ENCODE measurements around the gene TRAK2.

The TRAK2 gene

GRCh38 chr2:201383136-201383535, 68.1 kb downstream of the TRAK2 start:
- Histone ChIP-seq H3K79me2 (ENCODE audit: control insufficient read depth, insufficient read depth, low read length, poor library complexity) (peaks cover 4% of the 10 kb centered on the region), H3K4me2 (ENCODE audit: low read length) (no peak overlapping the region), H3K4me3 (ENCODE audit: low read depth, low read length) (no peak overlapping the region), H3K23ac (ENCODE audit: low read length) (no peak overlapping the region), H3K4ac (ENCODE audit: low read depth, low read length) (no peak overlapping the region), H4K12ac (ENCODE audit: low read depth, low read length) (no peak overlapping the region), H2AK5ac (ENCODE audit: low read length) (no peak overlapping the region), H2AFZ (ENCODE audit: insufficient read depth, low read length, poor library complexity) (no peak overlapping the region), H3K79me1 (ENCODE audit: low read length) (peaks cover 11% of the 10 kb centered on the region), H3K18ac (ENCODE audit: low read length) (no peak overlapping the region), H2BK5ac (ENCODE audit: low read depth, low read length, poor library complexity) (no peak overlapping the region), H4K91ac (ENCODE audit: low read depth, low read length) (no peak overlapping the region), H3K27ac (ENCODE audit: low read depth, low read length) (no peak overlapping the region), H2BK120ac (ENCODE audit: insufficient read depth, low read length, poor library complexity) (no peak overlapping the region), H3K27me3 (ENCODE audit: insufficient read depth, low read length) (no peaks in the 10 kb centered on the region), H2BK12ac (ENCODE audit: low read length) (no peak overlapping the region), H3K14ac (ENCODE audit: low read length) (no peak overlapping the region), H3K9me3 (ENCODE audit: insufficient read depth, low read depth, low read length) (no peaks in the 10 kb centered on the region), H4K8ac (ENCODE audit: low read depth, low read length) (no peak overlapping the region), H3K4me1 (ENCODE audit: control insufficient read depth in 1 of 2, insufficient read depth in 2 of 2, low read length in 2 of 2) (peaks cover 7 to 8% of the 10 kb centered on the region in 2 experiments), H3K9ac (ENCODE audit: low read length) (no peak overlapping the region), H3K36me3 (ENCODE audit: control insufficient read depth in 1 of 2, insufficient read depth in 2 of 2, low read length in 2 of 2) (peaks cover 7 to 12% of the 10 kb centered on the region in 2 experiments)
- DNase-seq = no peak
- WGBS (ENCODE audit: extremely low coverage, insufficient coverage, insufficient read length) = no CpG with 5 or more reads among the region's 1 CpG

DNA sequence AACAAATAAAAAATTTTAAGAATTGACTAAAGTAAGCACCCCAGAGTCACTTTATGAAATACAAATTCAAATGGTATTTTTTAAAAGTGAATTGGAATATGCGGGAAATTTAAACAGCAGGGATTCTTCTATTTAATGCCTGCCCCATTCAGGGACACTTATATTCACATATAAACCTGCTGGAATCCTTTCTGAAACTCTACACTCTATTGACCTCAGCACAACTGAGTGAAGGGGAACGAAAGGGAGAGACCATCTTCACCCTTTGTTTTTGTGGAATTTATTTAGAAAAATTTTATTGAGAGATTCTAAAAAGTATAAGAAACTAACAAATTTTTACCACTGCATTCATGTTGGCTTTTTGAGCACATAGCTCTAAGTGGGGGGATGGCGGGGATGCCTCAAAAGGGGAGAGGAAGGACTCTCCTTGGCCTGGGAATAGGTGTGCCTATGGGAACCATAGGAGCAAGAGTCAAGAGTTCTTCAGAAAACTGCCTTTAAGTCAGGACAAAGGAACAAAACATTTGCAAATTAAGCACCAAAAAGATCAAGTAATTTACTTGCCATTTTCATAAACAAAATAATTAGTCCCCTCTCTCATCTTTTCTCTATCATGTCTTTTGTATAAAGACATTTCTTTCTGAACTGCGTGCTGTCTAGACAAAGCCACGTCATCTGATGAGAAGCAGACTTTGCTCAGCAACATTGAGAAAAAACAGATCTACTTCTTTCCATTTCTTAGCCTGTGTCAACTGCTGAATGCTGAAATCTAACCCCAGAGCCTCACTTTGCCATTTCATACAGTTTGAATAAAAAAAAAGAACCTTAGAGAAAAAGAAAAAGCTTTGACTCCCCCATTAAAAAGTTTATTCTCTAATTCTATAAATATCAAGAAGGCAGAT, 72.5 kb downstream of the TRAK2 start:
- Histone ChIP-seq H4K91ac (ENCODE audit: low read depth, low read length) (peak overlapping the region; percentile 93), H3K18ac (ENCODE audit: low read length) (no peak overlapping the region), H3K14ac (ENCODE audit: low read length) (no peak overlapping the region), H3K27ac (ENCODE audit: low read depth, low read length) (peak overlapping the region; percentile 84), H2AK5ac (ENCODE audit: low read length) (no peak overlapping the region), H3K4me3 (ENCODE audit: low read depth, low read length) (no peak overlapping the region), H2BK120ac (ENCODE audit: insufficient read depth, low read length, poor library complexity) (peak overlapping the region; percentile 93), H3K23ac (ENCODE audit: low read length) (no peak overlapping the region), H3K4me2 (ENCODE audit: low read length) (no peak overlapping the region), H2BK5ac (ENCODE audit: low read depth, low read length, poor library complexity) (peak overlapping the region; percentile 86), H3K4ac (ENCODE audit: low read depth, low read length) (no peak overlapping the region), H3K27me3 (ENCODE audit: insufficient read depth, low read length) (no peaks in the 10 kb centered on the region), H4K8ac (ENCODE audit: low read depth, low read length) (peak overlapping the region; percentile 77), H3K79me1 (ENCODE audit: low read length) (peaks cover 13% of the 10 kb centered on the region), H3K9me3 (ENCODE audit: insufficient read depth, low read depth, low read length) (no peaks in the 10 kb centered on the region), H2BK12ac (ENCODE audit: low read length) (peak overlapping the region; percentile 96), H2AFZ (ENCODE audit: insufficient read depth, low read length, poor library complexity) (no peak overlapping the region), H3K4me1 (ENCODE audit: control insufficient read depth in 1 of 2, insufficient read depth in 2 of 2, low read length in 2 of 2) (peaks cover 9 to 10% of the 10 kb centered on the region in 2 experiments), H3K79me2 (ENCODE audit: control insufficient read depth, insufficient read depth, low read length, poor library complexity) (peaks cover 6% of the 10 kb centered on the region), H3K9ac (ENCODE audit: low read length) (no peak overlapping the region), H3K36me3 (ENCODE audit: control insufficient read depth in 1 of 2, insufficient read depth in 2 of 2, low read length in 2 of 2) (peaks cover 7 to 9% of the 10 kb centered on the region in 2 experiments), H4K12ac (ENCODE audit: low read depth, low read length) (peak overlapping the region; percentile 43)
- WGBS (ENCODE audit: extremely low coverage, insufficient coverage, insufficient read length) = no CpG with 5 or more reads among the region's 5 CpGs
- DNase-seq = no peak

GRCh38 chr2:201377218-201377617, 74.0 kb downstream of the TRAK2 start:
- Histone ChIP-seq H3K14ac (ENCODE audit: low read length) (peak overlapping the region; percentile 92), H3K4me1 (ENCODE audit: control insufficient read depth in 1 of 2, insufficient read depth in 2 of 2, low read length in 2 of 2) (peaks cover 9 to 10% of the 10 kb centered on the region in 2 experiments), H2AFZ (ENCODE audit: insufficient read depth, low read length, poor library complexity) (no peak overlapping the region), H2AK5ac (ENCODE audit: low read length) (peak overlapping the region; percentile 82), H2BK12ac (ENCODE audit: low read length) (peak overlapping the region; percentile 99), H4K8ac (ENCODE audit: low read depth, low read length) (peak overlapping the region; percentile 23), H3K27me3 (ENCODE audit: insufficient read depth, low read length) (no peaks in the 10 kb centered on the region), H4K12ac (ENCODE audit: low read depth, low read length) (no peak overlapping the region), H3K18ac (ENCODE audit: low read length) (peak overlapping the region; percentile 95), H3K4me2 (ENCODE audit: low read length) (no peak overlapping the region), H3K9ac (ENCODE audit: low read length) (no peak overlapping the region), H3K36me3 (ENCODE audit: control insufficient read depth in 1 of 2, insufficient read depth in 2 of 2, low read length in 2 of 2) (peaks cover 5 to 9% of the 10 kb centered on the region in 2 experiments), H3K79me1 (ENCODE audit: low read length) (peaks cover 13% of the 10 kb centered on the region), H2BK120ac (ENCODE audit: insufficient read depth, low read length, poor library complexity) (peak overlapping the region; percentile 91), H3K23ac (ENCODE audit: low read length) (no peak overlapping the region), H3K4me3 (ENCODE audit: low read depth, low read length) (no peak overlapping the region), H3K4ac (ENCODE audit: low read depth, low read length) (no peak overlapping the region), H3K27ac (ENCODE audit: low read depth, low read length) (no peak overlapping the region), H2BK5ac (ENCODE audit: low read depth, low read length, poor library complexity) (peak overlapping the region; percentile 57), H3K9me3 (ENCODE audit: insufficient read depth, low read depth, low read length) (no peaks in the 10 kb centered on the region), H3K79me2 (ENCODE audit: control insufficient read depth, insufficient read depth, low read length, poor library complexity) (peaks cover 6% of the 10 kb centered on the region), H4K91ac (ENCODE audit: low read depth, low read length) (peak overlapping the region; percentile 76)
- DNase-seq = no peak
- WGBS (ENCODE audit: extremely low coverage, insufficient coverage, insufficient read length) = no CpG with 5 or more reads among the region's 3 CpGs

DNA sequence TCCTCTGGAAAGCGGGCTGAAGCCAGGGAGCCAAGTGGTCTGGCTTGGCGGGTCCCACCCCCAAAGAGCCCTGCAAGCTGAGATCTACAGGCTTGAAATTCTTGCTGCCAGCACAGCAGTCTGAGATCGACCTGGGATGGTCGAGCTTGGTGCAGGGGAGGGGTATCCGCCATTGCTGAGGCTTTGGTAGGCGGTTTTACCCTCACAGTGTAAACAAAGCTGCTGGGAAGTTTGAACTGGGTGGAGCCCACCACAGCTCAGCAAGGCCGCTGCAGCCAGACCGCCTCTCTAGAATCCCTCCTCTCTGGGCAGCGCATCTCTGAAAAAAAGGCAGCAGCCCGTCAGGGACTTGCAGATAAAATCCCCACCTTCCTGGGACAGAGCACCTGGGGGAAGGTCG, 81.5 kb downstream of the TRAK2 start:
- H2AFZ ChIP-seq (ENCODE audit: insufficient read depth, low read length, poor library complexity) = no peak overlapping the region
- H3K9ac ChIP-seq (ENCODE audit: low read length) = no peak overlapping the region
- H3K4me2 ChIP-seq (ENCODE audit: low read length) = no peak overlapping the region

More for the DNA sequence above, 81.5 kb downstream of the TRAK2 start:
- peaks cover 0 to 2% of the 10 kb centered on the region in 2 experiments for H3K36me3 ChIP-seq (ENCODE audit: control insufficient read depth in 1 of 2, insufficient read depth in 2 of 2, low read length in 2 of 2)
- no peak for DNase-seq
- no CpG with 5 or more reads among the region's 11 CpGs for WGBS (ENCODE audit: extremely low coverage, insufficient coverage, insufficient read length)
- no peak overlapping the region for H3K23ac ChIP-seq (ENCODE audit: low read length)
- no peak overlapping the region for H4K91ac ChIP-seq (ENCODE audit: low read depth, low read length)
- H3K79me2 ChIP-seq (ENCODE audit: control insufficient read depth, insufficient read depth, low read length, poor library complexity) = no peaks in the 10 kb centered on the region
- no peak overlapping the region for H4K8ac ChIP-seq (ENCODE audit: low read depth, low read length)
- no peak overlapping the region for H3K18ac ChIP-seq (ENCODE audit: low read length)
- no peak overlapping the region for H3K4ac ChIP-seq (ENCODE audit: low read depth, low read length)
- no peaks in the 10 kb centered on the region for H3K4me1 ChIP-seq (ENCODE audit: control insufficient read depth in 1 of 2, insufficient read depth in 2 of 2, low read length in 2 of 2)
- H3K79me1 ChIP-seq (ENCODE audit: low read length) = no peaks in the 10 kb centered on the region
- no peak overlapping the region for H3K27ac ChIP-seq (ENCODE audit: low read depth, low read length)
- no peaks in the 10 kb centered on the region for H3K27me3 ChIP-seq (ENCODE audit: insufficient read depth, low read length)
- no peak overlapping the region for H4K12ac ChIP-seq (ENCODE audit: low read depth, low read length)
- no peak overlapping the region for H3K14ac ChIP-seq (ENCODE audit: low read length)
- no peak overlapping the region for H2AK5ac ChIP-seq (ENCODE audit: low read length)
- H3K9me3 ChIP-seq (ENCODE audit: insufficient read depth, low read depth, low read length) = no peaks in the 10 kb centered on the region
- no peak overlapping the region for H3K4me3 ChIP-seq (ENCODE audit: low read depth, low read length)
- H2BK120ac ChIP-seq (ENCODE audit: insufficient read depth, low read length, poor library complexity) = no peak overlapping the region
- no peak overlapping the region for H2BK5ac ChIP-seq (ENCODE audit: low read depth, low read length, poor library complexity)
- H2BK12ac ChIP-seq (ENCODE audit: low read length) = no peak overlapping the region
